Karpas-422 (cell line): ENCODE data around the gene OSBPL1A. TPM values are rescaled to one million over a fixed set of nuclear protein-coding genes. Genes with fewer than 3 reads are reported as not detected.

Experiments
- DNase-seq: peaks from one replicate; pipeline ENCODE4 v3.0.0-alpha.2; 2015
- H2AFZ ChIP-seq: fragments of 200-600 bp; sonication (generic); 2 replicates; pipeline ENCODE4 v1.6.1; 2014; ENCODE audit warnings: antibody characterized with exemption, low read length, mixed read lengths
- H3K27ac ChIP-seq: fragments of 200-600 bp; sonication (generic); 2 replicates; pipeline ENCODE4 v1.5.1; 2014; ENCODE audit warnings: mild to moderate bottlenecking, low read length, moderate library complexity
- H3K27me3 ChIP-seq: fragments of 200-600 bp; sonication (generic); 2 replicates; pipeline ENCODE4 v1.6.1; 2014; ENCODE audit warnings: low read length, mixed read lengths
- H3K36me3 ChIP-seq: fragments of 200-600 bp; sonication (generic); 2 replicates; pipeline ENCODE4 v1.6.1; 2014; ENCODE audit warnings: low read length, mixed read lengths; ENCODE audit not compliant: insufficient read depth
- H3K4me1 ChIP-seq: fragments of 200-600 bp; sonication (generic); 2 replicates; pipeline ENCODE4 v1.6.1; 2014; ENCODE audit warnings: mild to moderate bottlenecking, low read length, mixed read lengths
- H3K4me2 ChIP-seq: fragments of 200-600 bp; sonication (generic); 2 replicates; pipeline ENCODE4 v1.6.1; 2014; ENCODE audit warnings: low read length, low read depth, mild to moderate bottlenecking; ENCODE audit not compliant: poor library complexity, severe bottlenecking
- H3K4me3 ChIP-seq: fragments of 200-600 bp; sonication (generic); 2 replicates; pipeline ENCODE4 v1.5.1; 2014; ENCODE audit warnings: mild to moderate bottlenecking, antibody characterized with exemption, low read length, mixed read lengths
- H3K79me2 ChIP-seq: fragments of 200-600 bp; sonication (generic); 2 replicates; pipeline ENCODE4 v1.6.1; 2014; ENCODE audit warnings: mild to moderate bottlenecking, low read length, mixed read lengths
- H3K9ac ChIP-seq: fragments of 200-600 bp; sonication (generic); 2 replicates; pipeline ENCODE4 v1.6.0; 2014; ENCODE audit warnings: low read length
- H3K9me2 ChIP-seq: fragments of 200-600 bp; sonication (generic), shearing (Covaris generic); replicated peaks from 2 replicates; pipeline ENCODE4 v1.6.0; 2014; ENCODE audit warnings: mild to moderate bottlenecking, low read length, moderate library complexity; ENCODE audit not compliant: insufficient read depth
- H3K9me3 ChIP-seq: fragments of 300-700, 200-600 bp; sonication (generic); 2 replicates; pipeline ENCODE4 v1.6.1; 2014; ENCODE audit warnings: low read length, mixed read lengths
- H4K20me1 ChIP-seq: fragments of 200-600 bp; sonication (generic); 2 replicates; pipeline ENCODE4 v1.6.1; 2014; ENCODE audit warnings: mild to moderate bottlenecking, antibody characterized with exemption, low read length, low read depth; ENCODE audit not compliant: insufficient read depth
- total RNA-seq: library from RNA; depleted of rRNA; stranded (reverse); fragments of >200 nt; shearing (Covaris generic); gene quantifications from 2 replicates; pipeline ENCODE4 v1.2.3, GENCODE V29; 2014; ENCODE audit warnings: low replicate concordance

The OSBPL1A gene
- total RNA-seq, 1 experiment from 2014 or later: not detected

- H3K4me1 ChIP-seq: no peaks in the 10 kb centered on the region
- no peaks in the 10 kb centered on the region for H3K27me3 ChIP-seq
- no peak overlapping the region for H3K27ac ChIP-seq
- no peaks in the 10 kb centered on the region for H3K79me2 ChIP-seq
- no peak overlapping the region for H2AFZ ChIP-seq
- no peak for DNase-seq
- H3K9ac ChIP-seq: no peak overlapping the region
- no peaks in the 10 kb centered on the region for H3K9me2 ChIP-seq
- no peaks in the 10 kb centered on the region for H3K36me3 ChIP-seq
- H3K9me3 ChIP-seq: no peaks in the 10 kb centered on the region
- H3K4me2 ChIP-seq: no peak overlapping the region
- no peaks in the 10 kb centered on the region for H4K20me1 ChIP-seq
- H3K4me3 ChIP-seq: no peak overlapping the region
Observed at GRCh38 chr18:24319757-24320156, 77.9 kb downstream of the OSBPL1A start.

- no peak overlapping the region for H3K4me2 ChIP-seq
- no peaks in the 10 kb centered on the region for H3K9me2 ChIP-seq
- no peaks in the 10 kb centered on the region for H3K9me3 ChIP-seq
- no peak overlapping the region for H2AFZ ChIP-seq
- no peak overlapping the region for H3K9ac ChIP-seq
- H3K79me2 ChIP-seq: no peaks in the 10 kb centered on the region
- DNase-seq: no peak
- H3K4me1 ChIP-seq: no peaks in the 10 kb centered on the region
- no peak overlapping the region for H3K27ac ChIP-seq
- no peaks in the 10 kb centered on the region for H4K20me1 ChIP-seq
- H3K4me3 ChIP-seq: no peak overlapping the region
- H3K27me3 ChIP-seq: no peaks in the 10 kb centered on the region
- no peaks in the 10 kb centered on the region for H3K36me3 ChIP-seq
Observed at GRCh38 chr18:24317370-24317769, 80.3 kb downstream of the OSBPL1A start.

GRCh38 chr18:24315170-24315569 lies 82.5 kb downstream of the OSBPL1A start:
- Histone ChIP-seq H3K36me3 (no peaks in the 10 kb centered on the region), H3K4me2 (no peak overlapping the region), H3K9me2 (no peaks in the 10 kb centered on the region), H3K27me3 (no peaks in the 10 kb centered on the region), H3K4me1 (no peaks in the 10 kb centered on the region), H3K9me3 (no peaks in the 10 kb centered on the region), H3K9ac (no peak overlapping the region), H3K27ac (no peak overlapping the region), H2AFZ (no peak overlapping the region), H4K20me1 (no peaks in the 10 kb centered on the region), H3K4me3 (no peak overlapping the region), H3K79me2 (no peaks in the 10 kb centered on the region)
- DNase-seq: no peak

- DNase-seq: no peak
- Histone ChIP-seq H2AFZ (no peak overlapping the region), H3K79me2 (no peaks in the 10 kb centered on the region), H3K4me2 (no peak overlapping the region), H3K27me3 (no peaks in the 10 kb centered on the region), H3K9me3 (no peaks in the 10 kb centered on the region), H3K9me2 (no peaks in the 10 kb centered on the region), H3K9ac (no peak overlapping the region), H4K20me1 (no peaks in the 10 kb centered on the region), H3K36me3 (no peaks in the 10 kb centered on the region), H3K4me1 (no peaks in the 10 kb centered on the region), H3K4me3 (no peak overlapping the region), H3K27ac (no peak overlapping the region)
Observed at GRCh38 chr18:24306201-24306600, 91.4 kb downstream of the OSBPL1A start.

DNA sequence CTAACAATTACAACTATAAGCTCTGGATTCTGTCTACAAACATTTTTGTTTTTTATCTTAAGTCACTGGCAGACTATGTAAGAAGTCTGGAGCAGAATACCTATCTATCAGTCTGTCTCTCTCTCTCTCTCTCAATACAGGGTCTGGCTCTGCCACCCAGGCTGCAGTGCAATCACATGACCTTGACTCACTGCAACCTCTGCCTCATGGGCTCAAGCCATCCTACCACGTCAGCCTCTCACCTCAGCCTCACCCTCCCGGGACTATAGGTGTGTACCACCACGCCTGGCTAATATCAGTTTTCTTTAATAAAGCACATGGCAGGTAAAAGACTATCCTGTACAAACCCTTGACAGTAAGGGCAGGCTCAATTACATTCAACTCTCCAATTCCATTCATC lies 96.9 kb downstream of the OSBPL1A start:
- Histone ChIP-seq H4K20me1 (no peaks in the 10 kb centered on the region), H3K27me3 (no peaks in the 10 kb centered on the region), H3K9ac (no peak overlapping the region), H3K9me2 (no peaks in the 10 kb centered on the region), H3K79me2 (no peaks in the 10 kb centered on the region), H2AFZ (no peak overlapping the region), H3K4me1 (no peaks in the 10 kb centered on the region), H3K9me3 (no peaks in the 10 kb centered on the region), H3K4me3 (no peak overlapping the region), H3K27ac (no peak overlapping the region), H3K4me2 (no peak overlapping the region), H3K36me3 (no peaks in the 10 kb centered on the region)
- DNase-seq: no peak

DNA sequence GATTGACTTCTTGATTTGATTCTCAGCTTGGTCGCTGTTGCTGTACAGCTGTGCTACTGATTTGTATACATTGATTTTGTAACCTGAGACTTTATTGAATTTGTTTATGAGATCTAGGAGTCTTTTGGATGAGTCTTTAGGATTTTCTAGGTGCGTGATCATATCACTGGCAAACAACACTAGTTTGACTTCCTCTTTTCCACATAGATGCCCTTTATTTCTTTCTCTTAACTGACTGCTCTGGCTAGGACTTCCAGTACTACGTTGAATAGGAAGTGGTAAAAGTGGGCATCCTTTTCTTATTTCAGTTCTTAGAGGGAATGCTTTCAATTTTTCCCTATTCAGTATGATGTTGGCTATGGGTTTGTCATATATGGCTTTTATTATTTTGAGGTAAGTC lies 101.3 kb downstream of the OSBPL1A start:
- Histone ChIP-seq H3K27ac (no peak overlapping the region), H3K79me2 (no peaks in the 10 kb centered on the region), H3K9me2 (no peaks in the 10 kb centered on the region), H3K4me2 (no peak overlapping the region), H3K4me3 (no peak overlapping the region), H3K9me3 (no peaks in the 10 kb centered on the region), H4K20me1 (no peaks in the 10 kb centered on the region), H3K36me3 (no peaks in the 10 kb centered on the region), H3K27me3 (no peaks in the 10 kb centered on the region), H3K4me1 (no peaks in the 10 kb centered on the region), H3K9ac (no peak overlapping the region), H2AFZ (no peak overlapping the region)
- no peak for DNase-seq

DNA sequence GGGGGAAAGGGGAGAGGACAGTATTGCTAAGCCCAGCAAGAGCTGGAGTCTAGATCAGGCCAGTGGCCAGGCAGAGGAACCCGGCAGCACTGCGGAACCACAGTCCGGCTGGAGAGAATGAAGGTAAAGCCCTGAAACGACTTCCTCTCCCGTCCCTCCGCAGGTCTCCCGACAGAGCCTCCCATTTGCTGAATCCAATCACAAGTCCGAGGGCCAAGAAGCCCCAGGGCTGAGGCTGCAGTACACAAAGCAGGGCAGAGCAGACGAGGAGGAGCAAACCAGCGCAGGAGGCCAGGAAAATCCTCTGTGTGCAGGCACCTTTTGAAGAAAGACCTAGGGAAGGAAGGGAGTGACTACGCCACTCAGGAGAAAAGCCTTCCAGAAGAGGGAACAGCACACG lies 104.4 kb downstream of the OSBPL1A start:
- H3K9me2 ChIP-seq: no peaks in the 10 kb centered on the region
- no peaks in the 10 kb centered on the region for H3K79me2 ChIP-seq
- H3K9ac ChIP-seq: no peak overlapping the region
- no peaks in the 10 kb centered on the region for H4K20me1 ChIP-seq
- H3K27me3 ChIP-seq: no peaks in the 10 kb centered on the region
- H3K27ac ChIP-seq: no peak overlapping the region
- no peak overlapping the region for H3K4me3 ChIP-seq
- H3K4me1 ChIP-seq: no peaks in the 10 kb centered on the region
- no peaks in the 10 kb centered on the region for H3K9me3 ChIP-seq
- H3K36me3 ChIP-seq: no peaks in the 10 kb centered on the region
- H3K4me2 ChIP-seq: no peak overlapping the region
- no peak for DNase-seq
- H2AFZ ChIP-seq: no peak overlapping the region

- Histone ChIP-seq H3K36me3 (no peaks in the 10 kb centered on the region), H3K9me3 (no peaks in the 10 kb centered on the region), H3K9ac (no peak overlapping the region), H3K9me2 (no peaks in the 10 kb centered on the region), H3K4me2 (no peak overlapping the region), H3K27ac (no peak overlapping the region), H3K79me2 (no peaks in the 10 kb centered on the region), H4K20me1 (no peaks in the 10 kb centered on the region), H3K4me1 (no peaks in the 10 kb centered on the region), H3K27me3 (no peaks in the 10 kb centered on the region), H3K4me3 (no peak overlapping the region), H2AFZ (no peak overlapping the region)
- no peak for DNase-seq
Observed at GRCh38 chr18:24278591-24278990, 119.0 kb downstream of the OSBPL1A start.
